HFFc6 (cell line): ENCODE data around the gene NTM. TPM values are rescaled to one million over a fixed set of nuclear protein-coding genes. Genes with fewer than 3 reads are reported as not detected.

Experiments
- DNase-seq: peaks from one replicate; pipeline ENCODE4 v3.0.0-alpha.2; 2018
- H3K27ac Mint-ChIP-seq: 2 replicates; pipeline ENCODE4 v1.8.0; 2020; ENCODE audit warnings: mild to moderate bottlenecking, mixed read lengths
- H3K27me3 Mint-ChIP-seq: 2 replicates; pipeline ENCODE4 v1.8.0; 2021; ENCODE audit warnings: mild to moderate bottlenecking, moderate library complexity, mixed read lengths; ENCODE audit not compliant: insufficient read depth
- H3K36me3 Mint-ChIP-seq: 2 replicates; pipeline ENCODE4 v1.8.0; 2021; ENCODE audit warnings: low read depth, mixed read lengths
- H3K4me1 Mint-ChIP-seq: 2 replicates; pipeline ENCODE4 v1.8.0; 2020; ENCODE audit warnings: low read depth, mixed read lengths
- H3K4me3 Mint-ChIP-seq: 2 replicates; pipeline ENCODE4 v1.8.0; 2020; ENCODE audit warnings: mild to moderate bottlenecking, moderate library complexity, mixed read lengths
- H3K9me3 Mint-ChIP-seq: 2 replicates; pipeline ENCODE4 v1.8.0; 2020; ENCODE audit warnings: mild to moderate bottlenecking, mixed read lengths
- total RNA-seq, 6 experiments: library from RNA; stranded (reverse); fragmentation: NEBNext Ultra II Directional; extraction: Animal tissue kit (Norgen Biotek cat#: 25700); gene quantifications; 2 replicates in 1 of 6; 3 replicates in 5 of 6; pipeline ENCODE4 v1.2.3, GENCODE V29; 2021
- TF ChIP-seq, protein P1 (sequence below): fragments of 200-600 bp; sonication (generic); IDR thresholded peaks from 2 replicates; pipeline ENCODE4 v1.5.0; 2021; ENCODE audit warnings: antibody characterized with exemption, mild to moderate bottlenecking

Gene NTM
- total RNA-seq, 6 experiments from 2014 or later: 18.3 to 23.6 (median 21.7) TPM

DNA sequence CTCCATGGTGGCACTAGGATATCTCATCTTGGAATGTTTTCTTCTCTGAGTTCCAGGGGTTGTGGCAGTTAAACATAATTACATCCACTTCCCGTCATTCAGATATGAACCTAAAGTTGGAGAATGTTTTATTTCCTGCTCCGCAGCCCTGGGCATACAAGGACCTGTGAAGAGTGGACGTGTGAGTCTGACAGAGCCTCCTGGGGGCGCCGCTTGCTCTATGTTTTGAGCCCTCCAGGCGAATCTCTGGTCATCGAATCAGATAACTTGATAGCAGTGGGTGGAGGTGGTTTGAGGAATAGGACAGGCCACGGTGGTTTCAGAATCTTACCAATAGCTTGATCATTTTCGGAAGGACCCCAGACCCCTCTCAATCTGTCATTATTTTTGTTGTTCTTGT lies 174.2 kb downstream of the NTM start:
- no peaks in the 10 kb centered on the region for H3K36me3 Mint-ChIP-seq
- no peak for DNase-seq
- H3K27me3 Mint-ChIP-seq: peaks cover 33% of the 10 kb centered on the region
- H3K9me3 Mint-ChIP-seq: no peaks in the 10 kb centered on the region
- H3K4me3 Mint-ChIP-seq: no peak overlapping the region
- TF ChIP-seq, protein P1, sequence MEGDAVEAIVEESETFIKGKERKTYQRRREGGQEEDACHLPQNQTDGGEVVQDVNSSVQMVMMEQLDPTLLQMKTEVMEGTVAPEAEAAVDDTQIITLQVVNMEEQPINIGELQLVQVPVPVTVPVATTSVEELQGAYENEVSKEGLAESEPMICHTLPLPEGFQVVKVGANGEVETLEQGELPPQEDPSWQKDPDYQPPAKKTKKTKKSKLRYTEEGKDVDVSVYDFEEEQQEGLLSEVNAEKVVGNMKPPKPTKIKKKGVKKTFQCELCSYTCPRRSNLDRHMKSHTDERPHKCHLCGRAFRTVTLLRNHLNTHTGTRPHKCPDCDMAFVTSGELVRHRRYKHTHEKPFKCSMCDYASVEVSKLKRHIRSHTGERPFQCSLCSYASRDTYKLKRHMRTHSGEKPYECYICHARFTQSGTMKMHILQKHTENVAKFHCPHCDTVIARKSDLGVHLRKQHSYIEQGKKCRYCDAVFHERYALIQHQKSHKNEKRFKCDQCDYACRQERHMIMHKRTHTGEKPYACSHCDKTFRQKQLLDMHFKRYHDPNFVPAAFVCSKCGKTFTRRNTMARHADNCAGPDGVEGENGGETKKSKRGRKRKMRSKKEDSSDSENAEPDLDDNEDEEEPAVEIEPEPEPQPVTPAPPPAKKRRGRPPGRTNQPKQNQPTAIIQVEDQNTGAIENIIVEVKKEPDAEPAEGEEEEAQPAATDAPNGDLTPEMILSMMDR: no peak
- no peaks in the 10 kb centered on the region for H3K4me1 Mint-ChIP-seq
- H3K27ac Mint-ChIP-seq: no peak overlapping the region

DNA sequence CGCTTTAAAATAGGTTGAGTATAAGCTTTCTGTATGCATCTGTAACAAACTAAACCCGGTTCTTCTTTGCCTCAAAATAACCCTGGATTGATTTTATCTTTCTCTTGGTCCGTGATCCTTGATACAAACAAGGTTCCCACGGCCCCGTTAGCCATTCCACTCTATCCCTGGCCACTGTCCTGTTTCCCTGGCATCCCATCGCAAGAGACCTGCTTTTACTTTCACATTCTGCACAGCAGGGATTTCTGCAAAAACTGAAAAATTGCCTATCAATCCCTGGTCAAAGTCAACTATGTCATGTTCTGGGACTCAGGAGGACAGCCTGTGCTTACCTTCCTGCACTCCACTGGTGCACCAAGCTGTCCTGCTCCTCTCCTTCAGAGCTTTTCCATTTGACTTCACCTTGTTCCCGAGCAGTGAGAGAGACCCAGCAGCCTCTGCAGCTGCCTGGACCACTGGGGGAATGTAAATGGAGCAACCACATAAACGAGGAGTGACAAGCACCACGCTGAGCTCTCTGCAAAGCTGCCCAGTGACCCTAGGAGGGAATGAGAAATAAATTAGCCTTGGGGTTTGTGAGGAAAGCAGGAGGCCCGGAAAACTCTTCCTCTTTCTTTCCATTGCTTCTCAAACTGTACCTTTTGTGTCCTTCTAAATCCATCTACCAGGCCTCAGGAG lies 175.9 kb downstream of the NTM start:
- Mint-ChIP-seq H3K27ac (no peak overlapping the region), H3K27me3 (peaks cover 41% of the 10 kb centered on the region), H3K4me3 (peak overlapping the region; percentile 62; the same call in 1 of the 2 replicates), H3K9me3 (no peaks in the 10 kb centered on the region), H3K36me3 (no peaks in the 10 kb centered on the region), H3K4me1 (no peaks in the 10 kb centered on the region)
- TF ChIP-seq, protein P1: no peak
- DNase-seq: no peak

DNA sequence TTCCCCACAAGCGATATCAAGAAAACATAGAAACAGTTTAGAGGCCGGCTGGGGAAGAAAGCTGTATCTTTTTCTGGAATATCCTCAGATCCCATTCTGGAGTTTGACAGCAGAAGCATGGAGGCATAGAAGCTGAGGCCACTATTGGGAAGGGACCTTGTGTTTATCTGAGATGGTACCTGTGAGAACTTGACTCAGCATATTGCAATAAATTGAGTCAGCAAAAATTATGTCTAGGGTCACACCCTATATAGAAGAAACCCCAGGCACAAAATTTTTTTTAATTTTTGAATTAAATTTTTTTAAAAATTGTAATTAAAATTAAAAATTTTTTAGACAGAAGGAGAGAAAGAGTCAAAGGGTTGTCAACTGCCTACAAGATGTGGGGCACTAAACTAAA lies 178.7 kb downstream of the NTM start:
- H3K4me3 Mint-ChIP-seq: no peak overlapping the region
- no peak for DNase-seq
- no peak overlapping the region for H3K27ac Mint-ChIP-seq
- TF ChIP-seq, protein P1: no peak
- H3K9me3 Mint-ChIP-seq: no peaks in the 10 kb centered on the region
- no peaks in the 10 kb centered on the region for H3K36me3 Mint-ChIP-seq
- no peaks in the 10 kb centered on the region for H3K4me1 Mint-ChIP-seq
- H3K27me3 Mint-ChIP-seq: peaks cover 35% of the 10 kb centered on the region

DNA sequence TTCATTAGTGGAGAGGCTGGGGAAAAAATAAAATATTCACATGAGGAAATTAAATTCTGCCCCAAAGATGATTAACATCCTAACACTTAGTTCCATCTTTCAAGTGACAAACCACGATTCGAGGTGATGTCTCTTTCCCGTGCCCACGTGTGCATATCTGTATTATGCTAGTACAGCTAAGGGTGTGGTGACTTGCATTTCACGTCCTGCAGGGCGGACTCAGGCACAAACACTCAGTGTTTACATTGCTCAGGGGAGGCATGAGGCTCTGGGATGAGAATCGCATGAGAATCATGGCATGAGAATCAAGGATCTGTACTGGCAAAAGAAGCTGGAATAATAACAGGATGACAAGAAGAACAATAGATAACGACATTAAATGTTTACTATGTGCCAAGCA lies 179.4 kb downstream of the NTM start:
- Mint-ChIP-seq H3K36me3 (no peaks in the 10 kb centered on the region), H3K4me3 (no peak overlapping the region), H3K27me3 (peaks cover 35% of the 10 kb centered on the region), H3K27ac (no peak overlapping the region), H3K4me1 (no peaks in the 10 kb centered on the region), H3K9me3 (no peaks in the 10 kb centered on the region)
- DNase-seq: no peak
- TF ChIP-seq, protein P1: no peak

DNA sequence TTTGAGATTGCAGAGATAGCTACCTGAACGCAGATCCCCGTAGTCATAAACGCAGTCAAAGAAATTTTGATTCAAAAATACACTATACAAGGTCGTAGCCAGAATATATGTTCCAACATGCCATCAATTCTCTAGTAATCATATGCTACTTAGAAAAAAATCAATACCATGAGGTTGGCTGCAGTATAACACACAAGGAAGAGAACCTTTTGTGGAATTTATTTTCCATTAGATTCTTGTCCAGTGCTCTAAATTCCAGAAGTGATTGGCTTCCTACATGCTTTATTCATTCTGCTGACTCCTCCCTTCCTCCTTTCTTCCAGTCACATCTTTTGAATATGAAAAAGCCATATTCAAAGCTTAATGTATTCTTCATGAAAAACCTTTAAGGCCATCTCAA lies 189.9 kb downstream of the NTM start:
- TF ChIP-seq, protein P1: no peak
- no peak overlapping the region for H3K4me3 Mint-ChIP-seq
- no peaks in the 10 kb centered on the region for H3K4me1 Mint-ChIP-seq
- no peak overlapping the region for H3K27ac Mint-ChIP-seq
- no peaks in the 10 kb centered on the region for H3K36me3 Mint-ChIP-seq
- H3K27me3 Mint-ChIP-seq: peaks cover 17% of the 10 kb centered on the region
- no peak for DNase-seq
- no peaks in the 10 kb centered on the region for H3K9me3 Mint-ChIP-seq

DNA sequence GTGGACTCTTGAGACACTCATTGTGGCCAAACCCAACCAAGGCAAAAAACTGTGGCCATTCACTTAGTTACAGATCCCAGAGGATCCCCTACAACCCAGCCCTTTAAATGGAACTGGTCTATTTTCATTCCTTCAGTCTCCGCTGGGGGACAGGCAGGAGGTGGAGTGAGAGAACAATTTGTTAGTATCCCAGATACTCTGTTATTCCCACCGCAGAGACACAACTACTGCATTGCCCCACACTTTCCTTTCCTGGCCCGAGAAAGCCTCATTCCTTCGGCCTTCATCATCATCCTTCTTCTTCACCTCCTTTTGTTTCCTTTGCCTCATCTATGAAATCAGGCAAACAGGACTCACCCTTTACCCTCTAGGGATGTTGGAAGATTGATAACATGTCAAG lies 191.1 kb downstream of the NTM start:
- Mint-ChIP-seq H3K4me3 (no peak overlapping the region), H3K9me3 (no peaks in the 10 kb centered on the region), H3K4me1 (no peaks in the 10 kb centered on the region), H3K36me3 (no peaks in the 10 kb centered on the region), H3K27me3 (peaks cover 22% of the 10 kb centered on the region), H3K27ac (no peak overlapping the region)
- DNase-seq: no peak
- TF ChIP-seq, protein P1: no peak
